H9 (cell line): ENCODE results near the gene SLC39A8. TPM values are rescaled to one million over a fixed set of nuclear protein-coding genes. Genes with fewer than 3 reads are reported as not detected.

ENCODE experiments used
- DNase-seq: peaks from one replicate; pipeline ENCODE4 v3.0.0-alpha.2; 2017
- H2AFZ ChIP-seq: one replicate; pipeline ENCODE4 v1.6.1; 2013; ENCODE audit warnings: mild to moderate bottlenecking, low read length, control low read depth, moderate library complexity
- H2AK5ac ChIP-seq: 2 replicates; pipeline ENCODE4 v1.6.1; 2013; ENCODE audit warnings: low read length, control low read depth, mixed read lengths; ENCODE audit not compliant: insufficient read length
- H2BK120ac ChIP-seq: one replicate; pipeline ENCODE4 v1.6.1; 2013; ENCODE audit warnings: low read depth, mild to moderate bottlenecking, low read length, control low read depth, inconsistent platforms; ENCODE audit not compliant: poor library complexity, severe bottlenecking
- H2BK12ac ChIP-seq: 2 replicates; pipeline ENCODE4 v1.6.1; 2013; ENCODE audit warnings: low read length, control low read depth, mixed read lengths, low read depth; ENCODE audit not compliant: insufficient read length
- H2BK15ac ChIP-seq: 2 replicates; pipeline ENCODE4 v1.6.1; 2013; ENCODE audit warnings: low read depth, low read length, control low read depth
- H2BK20ac ChIP-seq: one replicate; pipeline ENCODE4 v1.6.1; 2013; ENCODE audit warnings: low read depth, mild to moderate bottlenecking, low read length, control low read depth, inconsistent platforms; ENCODE audit not compliant: poor library complexity, severe bottlenecking
- H2BK5ac ChIP-seq: 2 replicates; pipeline ENCODE4 v1.6.1; 2013; ENCODE audit warnings: low read length, control low read depth, mixed read lengths; ENCODE audit not compliant: insufficient read length
- H3K14ac ChIP-seq: 2 replicates; pipeline ENCODE4 v1.6.1; 2013; ENCODE audit warnings: low read length, control low read depth; ENCODE audit not compliant: insufficient read depth
- H3K18ac ChIP-seq: 2 replicates; pipeline ENCODE4 v1.6.1; 2013; ENCODE audit warnings: low read depth, mild to moderate bottlenecking, mixed read lengths, low read length, control low read depth; ENCODE audit not compliant: insufficient read length
- H3K23ac ChIP-seq: 2 replicates; pipeline ENCODE4 v1.6.1; 2013; ENCODE audit warnings: low read length, control low read depth, mixed read lengths, low read depth; ENCODE audit not compliant: insufficient read length
- H3K23me2 ChIP-seq: 2 replicates; pipeline ENCODE4 v1.6.1; 2013; ENCODE audit warnings: low read depth, mild to moderate bottlenecking, mixed read lengths, low read length, control low read depth; ENCODE audit not compliant: insufficient read length, poor library complexity, severe bottlenecking
- H3K27ac ChIP-seq: 2 replicates; pipeline ENCODE4 v1.5.1; 2013; ENCODE audit warnings: low read length, control low read depth, mixed read lengths, low read depth; ENCODE audit not compliant: insufficient read length
- H3K27me3 ChIP-seq: 2 replicates; pipeline ENCODE4 v1.6.1; 2013; ENCODE audit warnings: low read length, control low read depth, inconsistent platforms; ENCODE audit not compliant: insufficient read depth
- H3K4ac ChIP-seq: 2 replicates; pipeline ENCODE4 v1.6.1; 2013; ENCODE audit warnings: low read depth, mild to moderate bottlenecking, control low read depth, inconsistent platforms, low read length, moderate library complexity
- H3K4me1 ChIP-seq: 2 replicates; pipeline ENCODE4 v1.6.1; 2013; ENCODE audit warnings: low read length, control low read depth, inconsistent platforms; ENCODE audit not compliant: insufficient read depth
- H3K4me2 ChIP-seq: 2 replicates; pipeline ENCODE4 v1.6.1; 2013; ENCODE audit warnings: low read length, control low read depth, mixed read lengths; ENCODE audit not compliant: insufficient read length, insufficient read depth
- H3K56ac ChIP-seq: 2 replicates; pipeline ENCODE4 v1.6.1; 2013; ENCODE audit warnings: low read depth, mild to moderate bottlenecking, mixed read lengths, low read length, control low read depth; ENCODE audit not compliant: insufficient read length
- H3K79me1 ChIP-seq: 2 replicates; pipeline ENCODE4 v1.6.1; 2013; ENCODE audit warnings: low read depth, mild to moderate bottlenecking, moderate library complexity, low read length, control low read depth, inconsistent platforms; ENCODE audit not compliant: insufficient read depth, poor library complexity, severe bottlenecking
- H3K79me2 ChIP-seq: 2 replicates; pipeline ENCODE4 v1.6.1; 2013; ENCODE audit warnings: low read length, control low read depth, inconsistent platforms; ENCODE audit not compliant: insufficient read depth
- H3K9ac ChIP-seq: 2 replicates; pipeline ENCODE4 v1.6.1; 2013; ENCODE audit warnings: low read length, control low read depth, mixed read lengths; ENCODE audit not compliant: insufficient read length; ENCODE audit errors: extremely low read depth
- H3K9me3 ChIP-seq: one replicate; pipeline ENCODE4 v1.6.1; 2013; ENCODE audit warnings: low read depth, low read length, inconsistent platforms; ENCODE audit not compliant: control insufficient read depth
- H3T11ph ChIP-seq: one replicate; pipeline ENCODE4 v1.6.1; 2013; ENCODE audit warnings: mild to moderate bottlenecking, low read length, control low read depth, inconsistent platforms
- H4K20me1 ChIP-seq: one replicate; pipeline ENCODE4 v1.6.1; 2013; ENCODE audit not compliant: control insufficient read depth, insufficient read length, insufficient read depth
- H4K5ac ChIP-seq: 2 replicates; pipeline ENCODE4 v1.6.1; 2013; ENCODE audit warnings: low read depth, mild to moderate bottlenecking, mixed read lengths, low read length, control low read depth; ENCODE audit not compliant: insufficient read length
- H4K8ac ChIP-seq: replicated peaks from 2 replicates; pipeline ENCODE4 v1.6.1; 2013; ENCODE audit warnings: low read length, control low read depth, mixed read lengths, low read depth; ENCODE audit not compliant: insufficient read length
- H4K91ac ChIP-seq: 2 replicates; pipeline ENCODE4 v1.6.1; 2013; ENCODE audit warnings: low read depth, mild to moderate bottlenecking, moderate library complexity, mixed read lengths, low read length, control low read depth; ENCODE audit not compliant: insufficient read length
- H3K27ac Mint-ChIP-seq, 3 experiments: 2 replicates in 2 of 3; 3 replicates in 1 of 3; pipeline ENCODE4 v1.8.0; 2020 to 2021; ENCODE audit warnings: mixed read lengths in 3 of 3, mild to moderate bottlenecking in 1 of 3, moderate library complexity in 1 of 3
- H3K27me3 Mint-ChIP-seq: 2 replicates; pipeline ENCODE4 v1.8.0; 2021; ENCODE audit warnings: low read depth, mild to moderate bottlenecking, moderate library complexity, mixed read lengths
- H3K36me3 Mint-ChIP-seq, 3 experiments: 2 replicates in 2 of 3; 3 replicates in 1 of 3; pipeline ENCODE4 v1.8.0; 2020 to 2021; ENCODE audit warnings: low read depth in 3 of 3, mixed read lengths in 3 of 3; ENCODE audit not compliant: insufficient read depth in 1 of 3
- H3K4me1 Mint-ChIP-seq, 2 experiments: 2 replicates each; pipeline ENCODE4 v1.8.0; 2020; ENCODE audit warnings: mixed read lengths in 2 of 2
- H3K4me3 Mint-ChIP-seq, 2 experiments: 2 replicates in 1 of 2; 3 replicates in 1 of 2; pipeline ENCODE4 v1.8.0; 2020 to 2021; ENCODE audit warnings: mild to moderate bottlenecking in 2 of 2, mixed read lengths in 2 of 2, moderate library complexity in 1 of 2
- H3K9me3 Mint-ChIP-seq, 2 experiments: 2 replicates in 1 of 2; 3 replicates in 1 of 2; pipeline ENCODE4 v1.8.0; 2020; ENCODE audit warnings: mild to moderate bottlenecking in 2 of 2, mixed read lengths in 2 of 2, moderate library complexity in 1 of 2
- total RNA-seq: library from RNA; stranded (reverse); gene quantifications from 2 replicates; pipeline ENCODE4 v1.2.1, GENCODE V29; 2021
- TF ChIP-seq, protein P1 (sequence below): fragments of 200-600 bp; sonication (generic); conservative IDR thresholded peaks from 3 replicates; pipeline ENCODE4 v1.8.0; 2021; ENCODE audit warnings: antibody characterized with exemption, mild to moderate bottlenecking

SLC39A8 gene
- total RNA-seq, 1 experiment from 2014 or later: 11.0 TPM

DNA sequence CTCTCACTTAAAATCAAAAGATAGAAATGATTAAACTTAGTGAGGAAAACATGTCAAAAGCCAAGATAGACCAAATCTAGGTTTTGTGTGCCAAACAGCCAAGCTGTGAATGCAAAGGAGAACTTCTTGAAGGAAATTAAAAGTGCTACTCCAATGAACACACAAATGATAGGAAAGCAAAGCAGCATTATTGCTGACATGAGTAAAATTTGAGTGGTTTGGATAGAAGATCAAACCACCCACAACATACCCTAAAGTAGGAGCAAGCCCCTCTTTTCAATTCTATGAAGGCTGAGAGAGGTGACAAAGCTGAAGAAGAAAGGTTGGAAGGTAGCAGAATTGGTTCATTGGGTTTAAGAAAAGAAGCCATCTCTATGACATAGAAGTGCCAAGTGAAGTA lies 56.8 kb downstream of the SLC39A8 start:
- Mint-ChIP-seq H3K4me3 (no peak overlapping the region), H3K9me3 (no peaks in the 10 kb centered on the region), H3K27ac (no peak overlapping the region), H3K36me3 (no peaks in the 10 kb centered on the region; a peak in 1 of 7 replicates), H3K4me1 (peaks cover 0 to 3% of the 10 kb centered on the region in 2 experiments; a peak in 2 of 4 replicates), H3K27me3 (no peaks in the 10 kb centered on the region)
- Histone ChIP-seq H4K20me1 (no peaks in the 10 kb centered on the region), H4K91ac (no peak overlapping the region), H3K4me2 (no peak overlapping the region), H2AK5ac (no peak overlapping the region), H3K79me1 (no peaks in the 10 kb centered on the region), H3K9ac (no peak overlapping the region), H2BK5ac (no peak overlapping the region), H3K18ac (no peak overlapping the region), H3K4me1 (no peaks in the 10 kb centered on the region), H4K8ac (no peak overlapping the region), H3K9me3 (no peaks in the 10 kb centered on the region), H3K27ac (no peak overlapping the region), H3K56ac (no peak overlapping the region), H2BK120ac (no peak overlapping the region), H4K5ac (no peak overlapping the region), H2BK15ac (no peak overlapping the region), H3K14ac (no peak overlapping the region), H3T11ph (no peak overlapping the region), H2BK12ac (no peak overlapping the region), H3K4ac (no peak overlapping the region), H3K27me3 (no peaks in the 10 kb centered on the region), H3K79me2 (no peaks in the 10 kb centered on the region), H2BK20ac (no peak overlapping the region), H3K23me2 (no peaks in the 10 kb centered on the region), H2AFZ (no peak overlapping the region), H3K23ac (no peak overlapping the region)
- DNase-seq: no peak
- TF ChIP-seq, protein P1, sequence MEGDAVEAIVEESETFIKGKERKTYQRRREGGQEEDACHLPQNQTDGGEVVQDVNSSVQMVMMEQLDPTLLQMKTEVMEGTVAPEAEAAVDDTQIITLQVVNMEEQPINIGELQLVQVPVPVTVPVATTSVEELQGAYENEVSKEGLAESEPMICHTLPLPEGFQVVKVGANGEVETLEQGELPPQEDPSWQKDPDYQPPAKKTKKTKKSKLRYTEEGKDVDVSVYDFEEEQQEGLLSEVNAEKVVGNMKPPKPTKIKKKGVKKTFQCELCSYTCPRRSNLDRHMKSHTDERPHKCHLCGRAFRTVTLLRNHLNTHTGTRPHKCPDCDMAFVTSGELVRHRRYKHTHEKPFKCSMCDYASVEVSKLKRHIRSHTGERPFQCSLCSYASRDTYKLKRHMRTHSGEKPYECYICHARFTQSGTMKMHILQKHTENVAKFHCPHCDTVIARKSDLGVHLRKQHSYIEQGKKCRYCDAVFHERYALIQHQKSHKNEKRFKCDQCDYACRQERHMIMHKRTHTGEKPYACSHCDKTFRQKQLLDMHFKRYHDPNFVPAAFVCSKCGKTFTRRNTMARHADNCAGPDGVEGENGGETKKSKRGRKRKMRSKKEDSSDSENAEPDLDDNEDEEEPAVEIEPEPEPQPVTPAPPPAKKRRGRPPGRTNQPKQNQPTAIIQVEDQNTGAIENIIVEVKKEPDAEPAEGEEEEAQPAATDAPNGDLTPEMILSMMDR: no peak
